GM10248 (cell line): ENCODE results near the gene SEC14L5.

Source experiments
- CTCF ChIA-PET: fragments of 300-600 bp; sonication (Branson Sonifier 250); formaldehyde crosslinking; extraction: SDS; loops from one replicate; lab custom pipeline; 2021; ENCODE audit warnings: antibody characterized with exemption; lab: Yijun Ruan, JAX
- POLR2A ChIA-PET: fragments of 350-650 bp; sonication (Branson Sonifier 250); formaldehyde crosslinking; extraction: SDS; loops from one replicate; lab custom pipeline; 2020; ENCODE audit warnings: antibody characterized with exemption; lab: Yijun Ruan, JAX
- DNase-seq: peaks from one replicate; pipeline ENCODE4 v3.0.0; 2012; ENCODE audit errors: extremely low spot score
- CTCF ChIP-seq: IDR thresholded peaks from 2 replicates; pipeline ENCODE4 v1.5.1; 2012; ENCODE audit warnings: mild to moderate bottlenecking, low read depth; ENCODE audit errors: extremely low read depth, missing control alignments, control extremely low read depth

Gene SEC14L5

DNA sequence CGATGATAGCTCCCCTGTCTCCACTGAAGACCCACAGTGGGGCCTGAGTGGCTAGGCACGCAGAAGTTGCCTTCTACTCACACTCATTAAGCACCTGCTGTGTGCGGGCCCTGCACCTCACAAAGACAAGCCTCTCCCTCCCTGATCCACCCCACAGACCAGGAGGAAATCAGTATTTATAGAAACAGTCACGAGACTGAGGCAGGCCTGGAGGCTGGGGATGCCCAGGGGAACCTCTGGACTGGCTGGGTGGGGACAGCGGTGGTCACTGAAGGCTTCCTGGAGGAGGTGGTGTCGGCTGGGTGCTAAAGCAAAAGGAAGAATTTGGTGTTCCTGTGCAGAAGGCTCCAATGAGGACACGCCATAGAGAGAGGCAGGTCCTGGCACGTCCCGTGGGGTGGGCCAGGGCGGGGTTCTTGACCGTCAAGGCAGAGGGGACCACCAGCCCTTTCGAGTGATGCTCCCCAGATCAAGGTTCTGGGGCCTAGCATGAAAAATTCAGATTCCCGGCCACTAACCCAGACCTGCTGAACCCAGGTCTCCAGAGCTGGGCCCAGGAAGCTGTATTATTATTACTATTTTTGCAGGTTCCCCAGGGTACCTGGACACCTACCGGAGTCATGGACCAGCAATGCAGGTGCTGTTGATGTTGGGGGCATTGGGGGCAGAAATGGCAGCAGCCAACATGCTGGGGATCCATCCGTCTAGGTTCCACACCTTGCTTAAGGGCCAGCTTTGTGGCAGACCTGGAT, 44.2 kb upstream of the SEC14L5 start:
- DNase-seq = no peak
- no peak for TF ChIP-seq CTCF
- CTCF ChIA-PET = interaction anchor here (1.9 kb wide), 1 partner anchor 42 kb away, joined by 4 read pairs; no protein-coding TSS in a partner anchor
- POLR2A ChIA-PET = no interaction called here

- CTCF ChIA-PET = no interaction called here
- no peak for DNase-seq
- POLR2A ChIA-PET = no interaction called here
- TF ChIP-seq CTCF = no peak
These were observed 43.5 kb upstream of the SEC14L5 start for GRCh38 chr16:4914528-4915225.

DNA sequence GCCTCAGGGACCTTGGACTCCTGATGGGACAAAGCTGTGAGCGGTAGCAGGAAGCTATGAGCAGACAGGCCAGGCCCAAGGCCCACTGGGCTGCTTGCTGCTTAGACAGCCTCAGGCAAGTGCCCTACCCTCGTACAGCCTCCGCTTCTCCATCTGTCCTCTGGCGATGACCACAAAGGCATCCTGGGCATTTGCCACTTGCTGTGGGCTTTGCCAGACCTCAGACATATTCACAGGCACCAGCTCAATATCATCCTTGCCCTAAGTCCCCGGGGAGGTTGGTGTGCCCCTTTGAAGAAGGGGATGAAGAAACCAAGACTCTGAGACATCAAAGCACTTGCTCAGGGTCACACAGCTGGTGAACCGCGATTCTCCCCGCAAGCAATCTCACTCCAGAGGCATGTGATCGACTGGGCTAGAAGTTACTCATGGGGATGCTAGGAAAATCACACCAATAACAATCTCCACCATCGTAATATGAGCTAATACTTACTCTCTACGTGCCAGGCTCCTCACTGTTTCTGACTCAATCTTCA, 42.8 kb upstream of the SEC14L5 start:
- no peak for TF ChIP-seq CTCF
- ChIA-PET POLR2A (no interaction called here), CTCF (no interaction called here)
- DNase-seq = no peak

- no peak for DNase-seq
- ChIA-PET CTCF (no interaction called here), POLR2A (no interaction called here)
- no peak for TF ChIP-seq CTCF
These were observed 41.0 kb upstream of the SEC14L5 start for GRCh38 chr16:4917117-4917516.

DNA sequence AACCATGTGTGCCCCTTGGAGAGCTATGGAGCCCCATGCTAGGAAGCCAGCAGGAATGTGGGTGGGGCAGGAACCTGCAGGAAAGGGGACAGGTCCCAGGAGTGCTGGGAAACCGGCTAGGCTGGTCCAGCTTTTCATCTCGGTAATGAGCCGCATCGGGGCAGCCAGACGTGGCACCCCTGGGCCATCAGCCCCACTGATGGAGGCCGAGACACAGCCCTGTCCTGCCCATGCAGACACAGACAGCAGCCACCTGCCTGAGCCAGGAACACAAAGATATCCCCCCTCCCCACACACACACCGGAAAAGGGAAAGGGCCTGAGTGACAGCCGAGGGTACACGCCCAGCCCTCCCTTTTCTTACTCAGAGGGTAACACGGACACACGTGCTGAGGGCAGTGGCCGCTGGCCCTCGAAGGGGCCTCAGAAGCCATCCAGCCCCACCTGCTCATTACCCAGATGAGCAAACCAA, 39.3 kb upstream of the SEC14L5 start:
- POLR2A ChIA-PET = no interaction called here
- CTCF ChIA-PET = interaction anchor here (0.8 kb wide), 1 partner anchor 333 kb away, joined by 3 read pairs; no protein-coding TSS in a partner anchor
- DNase-seq = no peak
- no peak for TF ChIP-seq CTCF

- no peak for TF ChIP-seq CTCF
- no peak for DNase-seq
- CTCF ChIA-PET = no interaction called here
- POLR2A ChIA-PET = no interaction called here
These were observed 37.3 kb upstream of the SEC14L5 start for GRCh38 chr16:4920826-4921225.
